Vagina (tissue), 2 donors: ENCODE measurements around the gene H3-3A. TPM values are rescaled to one million over a fixed set of nuclear protein-coding genes. Genes with fewer than 3 reads are reported as not detected.
A peak's percentile ranks its signal among the peaks of the same experiment; 100 is the strongest.

ENCODE experiments used
- DNase-seq, 2 donors: peaks; one replicate each; pipeline ENCODE4 v3.0.0-alpha.2; 2017; ENCODE audit errors: extremely low spot score in 2 of 2
- H3K27ac ChIP-seq: fragments of 200-600 bp; sonication (generic); one replicate; pipeline ENCODE4 v1.5.1; 2019
- H3K27me3 ChIP-seq: fragments of 200-600 bp; sonication (generic); one replicate; pipeline ENCODE4 v1.5.1; 2019
- H3K36me3 ChIP-seq, 2 donors: fragments of 200-600 bp; sonication (generic); one replicate each; pipeline ENCODE4 v1.5.1; 2017 to 2019
- H3K4me1 ChIP-seq: fragments of 200-600 bp; sonication (generic); one replicate; pipeline ENCODE4 v1.5.1; 2019
- H3K4me3 ChIP-seq, 2 donors: fragments of 200-600 bp; sonication (generic); 1 replicate in 1 of 2; 2 replicates in 1 of 2; pipeline ENCODE4 v1.5.1; 2016 to 2019
- H3K9me3 ChIP-seq: fragments of 200-600 bp; sonication (generic); one replicate; pipeline ENCODE4 v1.5.1; 2019
- POLR2A ChIP-seq, 2 donors: fragments of 450-650 bp; IDR thresholded peaks; one replicate each; pipeline ENCODE4 v1.6.1; 2017; ENCODE audit warnings: antibody characterized with exemption in 2 of 2, mild to moderate bottlenecking in 2 of 2, moderate library complexity in 2 of 2
- POLR2AphosphoS5 ChIP-seq, 2 donors: sonication (generic); formaldehyde crosslinking; IDR thresholded peaks; one replicate each; pipeline ENCODE4 v1.9.0; 2017; ENCODE audit warnings: antibody characterized with exemption in 2 of 2, mild to moderate bottlenecking in 2 of 2, low read depth in 1 of 2; ENCODE audit not compliant: insufficient read depth in 1 of 2
- intact Hi-C: fragments of 100-400 bp; cut with DNase I; formaldehyde crosslinking; loops from one replicate; pipeline ENCODE4 v1.15.1; 2023
- total RNA-seq: library from RNA; depleted of rRNA; stranded (reverse); fragments of >200 nt; gene quantifications from one replicate; pipeline ENCODE4 v1.2.3, GENCODE V29; 2016
- TF ChIP-seq, protein P1 (sequence below), 3 experiments: fragments of 450-650 bp in 2 of 3; fragments of 200-600 bp in 1 of 3; sonication (generic) in 1 of 3; IDR thresholded peaks; one replicate each; pipeline ENCODE4 v1.5.1; 2017 to 2019; ENCODE audit warnings: antibody characterized with exemption in 3 of 3, mild to moderate bottlenecking in 2 of 3, moderate library complexity in 2 of 3

The H3-3A gene
- total RNA-seq, 1 donor from 2014 or later: 263 TPM

DNA sequence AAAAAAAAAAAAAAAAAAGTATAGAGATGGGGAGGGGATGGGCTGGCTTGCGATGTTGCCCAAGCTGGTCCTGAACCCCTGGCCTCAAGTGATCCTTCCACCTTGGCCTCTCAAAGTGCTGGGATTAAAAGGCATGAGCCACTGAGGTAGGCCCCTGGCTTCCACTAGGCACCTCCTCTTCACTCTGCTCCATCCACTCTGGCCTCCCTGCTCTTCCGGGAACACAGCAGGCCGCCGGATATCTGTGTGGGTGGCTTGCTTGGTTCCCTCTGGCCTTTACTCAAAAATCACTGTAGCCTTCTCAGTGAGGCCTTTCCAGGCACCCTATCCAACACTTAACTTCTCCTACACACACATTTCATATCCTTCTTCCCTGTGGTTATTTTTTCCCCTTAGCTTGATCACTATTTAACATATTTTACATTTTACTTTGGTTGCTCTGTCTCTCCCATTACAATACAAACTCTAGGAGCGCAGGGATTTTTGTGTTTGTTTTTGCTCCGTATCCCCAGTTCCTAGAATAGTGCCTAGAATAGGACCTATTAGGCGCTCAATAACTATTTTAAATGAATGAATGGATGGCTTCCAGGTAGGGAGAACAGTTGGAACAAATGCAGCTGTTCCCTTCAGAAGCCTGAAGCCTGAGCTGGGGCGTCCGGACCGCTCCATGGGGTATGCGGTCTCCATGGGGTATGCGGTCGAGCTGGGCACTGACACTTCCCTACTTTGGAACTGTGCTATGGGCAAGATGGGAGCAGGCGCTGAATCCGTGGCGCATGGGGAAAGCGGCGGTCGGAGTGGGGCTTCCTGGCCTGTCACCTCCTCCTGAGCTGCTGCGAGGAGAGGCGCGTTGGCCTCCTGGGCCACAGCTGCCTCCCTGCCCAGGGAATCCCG lies 46.7 kb downstream of the H3-3A start:
- Histone ChIP-seq H3K27me3 (no peaks in the 10 kb centered on the region), H3K27ac (peak overlapping the region; percentile 95), H3K4me3 (peak overlapping the region; percentile 71 to 80), H3K36me3 (no peaks in the 10 kb centered on the region), H3K4me1 (peaks cover 20% of the 10 kb centered on the region), H3K9me3 (no peaks in the 10 kb centered on the region)
- intact Hi-C loops: no loop called here
- TF ChIP-seq POLR2AphosphoS5 (IDR thresholded peaks at IDR 0.05; ENCODE audit: insufficient read depth in 1 of 2, low read depth in 1 of 2) (no peak), POLR2A (IDR thresholded peaks at IDR 0.05) (no peak)
- TF ChIP-seq, protein P1, sequence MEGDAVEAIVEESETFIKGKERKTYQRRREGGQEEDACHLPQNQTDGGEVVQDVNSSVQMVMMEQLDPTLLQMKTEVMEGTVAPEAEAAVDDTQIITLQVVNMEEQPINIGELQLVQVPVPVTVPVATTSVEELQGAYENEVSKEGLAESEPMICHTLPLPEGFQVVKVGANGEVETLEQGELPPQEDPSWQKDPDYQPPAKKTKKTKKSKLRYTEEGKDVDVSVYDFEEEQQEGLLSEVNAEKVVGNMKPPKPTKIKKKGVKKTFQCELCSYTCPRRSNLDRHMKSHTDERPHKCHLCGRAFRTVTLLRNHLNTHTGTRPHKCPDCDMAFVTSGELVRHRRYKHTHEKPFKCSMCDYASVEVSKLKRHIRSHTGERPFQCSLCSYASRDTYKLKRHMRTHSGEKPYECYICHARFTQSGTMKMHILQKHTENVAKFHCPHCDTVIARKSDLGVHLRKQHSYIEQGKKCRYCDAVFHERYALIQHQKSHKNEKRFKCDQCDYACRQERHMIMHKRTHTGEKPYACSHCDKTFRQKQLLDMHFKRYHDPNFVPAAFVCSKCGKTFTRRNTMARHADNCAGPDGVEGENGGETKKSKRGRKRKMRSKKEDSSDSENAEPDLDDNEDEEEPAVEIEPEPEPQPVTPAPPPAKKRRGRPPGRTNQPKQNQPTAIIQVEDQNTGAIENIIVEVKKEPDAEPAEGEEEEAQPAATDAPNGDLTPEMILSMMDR (IDR thresholded peaks at IDR 0.05): no peak
- no peak for DNase-seq

DNA sequence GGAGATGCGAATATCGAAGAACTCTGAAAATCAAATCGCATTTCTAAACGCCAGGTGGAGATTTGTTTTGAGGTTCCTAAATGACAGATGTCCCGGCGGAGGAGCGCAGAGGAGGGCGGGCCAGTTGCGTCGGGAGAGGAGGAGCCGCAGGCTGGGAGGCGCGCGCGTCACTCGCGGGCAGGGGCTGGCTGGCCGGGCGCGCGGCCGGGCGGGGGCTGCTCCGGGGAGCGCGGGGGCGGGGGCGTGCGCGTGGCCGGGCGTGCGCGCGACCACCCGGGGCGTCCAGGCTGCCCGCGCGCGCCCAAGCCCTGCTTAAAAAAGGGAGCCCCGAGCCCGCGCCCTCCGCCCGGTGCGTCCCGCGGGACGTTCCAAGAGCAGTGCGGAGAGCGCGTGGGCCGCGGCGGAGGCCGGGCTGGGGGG lies 47.3 kb downstream of the H3-3A start:
- peak overlapping the region; percentile 95 for H3K27ac ChIP-seq
- intact Hi-C loops: loop anchor here (5.0 kb wide), 1 partner anchor 108 kb away; no protein-coding TSS in a partner anchor
- no peaks in the 10 kb centered on the region for H3K36me3 ChIP-seq
- H3K27me3 ChIP-seq: no peaks in the 10 kb centered on the region
- no peaks in the 10 kb centered on the region for H3K9me3 ChIP-seq
- peaks cover 20% of the 10 kb centered on the region for H3K4me1 ChIP-seq
- TF ChIP-seq POLR2AphosphoS5 (IDR thresholded peaks at IDR 0.05; ENCODE audit: insufficient read depth in 1 of 2, low read depth in 1 of 2): peak in 1 of 2 donors; percentile 66
- peak in 1 of 2 donors; percentile 9 for TF ChIP-seq POLR2A (IDR thresholded peaks at IDR 0.05)
- TF ChIP-seq, protein P1 (IDR thresholded peaks at IDR 0.05): no peak
- no peak for DNase-seq
- H3K4me3 ChIP-seq: peak overlapping the region; percentile 71 to 80

DNA sequence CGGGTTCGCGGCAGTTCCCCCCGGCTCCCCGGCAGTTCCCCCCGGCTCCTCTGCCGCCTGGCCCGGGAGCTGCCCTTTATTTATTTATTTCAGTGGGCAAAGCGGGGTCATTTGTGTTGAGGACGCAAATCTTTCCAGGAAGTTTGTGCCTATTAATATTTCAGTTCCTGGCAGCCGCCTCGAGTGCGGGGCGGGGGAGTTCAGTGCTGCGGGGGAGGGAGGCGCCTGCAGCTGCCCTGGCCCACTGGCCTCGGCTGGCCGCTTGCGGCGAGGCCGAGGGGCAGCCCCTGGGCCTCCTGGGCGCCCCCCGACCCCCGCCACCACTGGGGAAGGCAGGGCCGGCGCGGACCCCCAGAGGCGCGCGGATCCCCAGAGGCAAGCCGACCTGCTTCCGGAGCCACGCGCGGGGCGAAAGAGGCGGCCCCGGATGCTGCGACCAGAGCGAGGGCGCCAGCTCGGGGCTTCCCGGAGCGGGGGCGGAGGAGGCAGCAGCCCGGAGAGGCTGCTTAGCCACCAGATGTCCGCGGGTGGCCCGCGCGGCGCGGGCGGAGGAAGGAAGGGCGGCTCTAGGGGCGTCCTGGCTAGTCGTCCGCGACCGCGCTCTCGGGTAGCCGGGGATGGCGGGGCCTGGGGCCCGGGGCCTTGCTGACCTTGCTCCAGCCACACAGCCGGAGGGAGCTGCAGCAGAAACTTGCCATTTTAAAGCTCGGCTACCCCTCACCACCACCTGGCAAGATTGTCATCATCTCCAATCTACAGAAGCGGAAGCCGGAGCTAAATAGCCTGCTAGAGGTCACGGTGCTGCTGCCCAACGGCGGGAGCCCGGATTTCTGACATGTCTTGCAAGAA lies 48.0 kb downstream of the H3-3A start:
- H3K36me3 ChIP-seq: no peaks in the 10 kb centered on the region
- TF ChIP-seq, protein P1 (IDR thresholded peaks at IDR 0.05): no peak
- TF ChIP-seq POLR2A (IDR thresholded peaks at IDR 0.05): no peak
- peak in 1 of 2 donors; percentile 29 for TF ChIP-seq POLR2AphosphoS5 (IDR thresholded peaks at IDR 0.05; ENCODE audit: insufficient read depth in 1 of 2, low read depth in 1 of 2)
- intact Hi-C loops: loop anchor here (5.0 kb wide), 1 partner anchor 108 kb away; no protein-coding TSS in a partner anchor
- no peaks in the 10 kb centered on the region for H3K9me3 ChIP-seq
- peak overlapping the region; percentile 71 to 80 for H3K4me3 ChIP-seq
- H3K27me3 ChIP-seq: no peaks in the 10 kb centered on the region
- H3K4me1 ChIP-seq: peaks cover 20% of the 10 kb centered on the region
- peak overlapping the region; percentile 95 for H3K27ac ChIP-seq
- DNase-seq: no peak

DNA sequence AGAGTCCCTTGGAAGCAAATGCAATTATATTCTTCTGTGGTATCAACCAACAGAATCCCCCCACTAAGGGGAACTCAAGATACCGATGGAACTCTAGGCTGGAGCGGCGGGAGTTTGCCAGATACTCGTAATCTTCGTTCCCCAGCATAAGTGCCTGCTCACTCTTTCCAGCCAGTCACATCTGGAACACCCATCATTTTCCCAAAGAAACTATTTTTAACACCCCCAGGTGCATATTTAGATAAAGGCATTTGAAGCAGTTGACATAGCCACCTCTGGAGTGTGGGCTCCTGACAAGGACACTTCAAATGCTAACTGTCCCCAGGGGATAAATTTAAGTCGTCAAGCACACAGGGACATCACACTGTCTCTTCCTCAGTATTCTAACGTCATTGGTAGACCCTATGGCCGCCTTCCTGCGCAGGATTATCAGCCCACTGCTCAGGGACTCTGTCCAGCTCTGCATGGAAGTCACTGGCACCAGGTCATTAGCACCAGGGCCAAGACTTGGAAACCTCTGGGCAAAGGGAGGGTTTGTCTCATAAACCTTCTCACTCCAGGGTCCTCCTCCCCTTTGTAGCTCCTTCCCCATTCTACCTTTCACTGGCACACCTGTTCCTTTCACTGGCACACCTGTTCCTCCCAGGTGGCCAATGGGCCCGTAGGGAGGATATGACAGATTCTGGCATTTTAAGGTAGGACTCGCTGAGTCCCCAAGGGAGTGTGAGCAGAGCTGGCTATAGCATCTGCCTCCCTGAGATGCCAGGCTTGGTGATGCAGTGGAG lies 48.8 kb downstream of the H3-3A start:
- Histone ChIP-seq H3K36me3 (no peaks in the 10 kb centered on the region), H3K9me3 (no peaks in the 10 kb centered on the region), H3K27me3 (no peaks in the 10 kb centered on the region), H3K4me3 (peak overlapping the region; percentile 71 to 80), H3K4me1 (peaks cover 20% of the 10 kb centered on the region), H3K27ac (peak overlapping the region; percentile 95)
- intact Hi-C loops: loop anchor here (5.0 kb wide), 1 partner anchor 109 kb away; no protein-coding TSS in a partner anchor
- no peak for DNase-seq
- no peak for TF ChIP-seq POLR2A (IDR thresholded peaks at IDR 0.05)

DNA sequence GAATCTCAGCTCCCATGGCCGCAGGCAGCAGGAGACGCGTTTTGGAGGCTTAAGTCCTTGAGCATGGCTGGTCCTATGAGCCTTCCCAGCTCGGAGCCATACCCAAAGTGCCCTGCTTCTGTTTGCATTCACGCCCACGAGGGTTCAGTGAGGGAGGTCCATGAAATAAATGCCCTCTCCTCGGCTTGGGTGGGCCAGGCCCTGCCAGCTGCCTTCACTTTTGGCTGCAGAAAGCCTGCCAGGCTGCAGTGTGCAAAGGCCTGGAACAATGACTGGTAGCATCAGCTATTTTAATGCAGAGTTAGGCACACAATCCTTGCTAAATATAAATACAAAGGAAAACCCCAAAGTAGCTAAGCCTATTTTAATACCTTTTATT lies 49.4 kb downstream of the H3-3A start:
- TF ChIP-seq, protein P1 (IDR thresholded peaks at IDR 0.05): no peak

More for the DNA sequence above, 49.4 kb downstream of the H3-3A start:
- Histone ChIP-seq H3K36me3 (no peaks in the 10 kb centered on the region), H3K27me3 (no peaks in the 10 kb centered on the region), H3K9me3 (no peaks in the 10 kb centered on the region), H3K27ac (no peak overlapping the region), H3K4me3 (no peak overlapping the region), H3K4me1 (peaks cover 20% of the 10 kb centered on the region)
- no peak for DNase-seq
- intact Hi-C loops: loop anchor here (5.0 kb wide), 1 partner anchor 110 kb away; no protein-coding TSS in a partner anchor
